Measurements from ENCODE around the gene PLA2G4B.
"Not testable (repeated sequence)": the region's sequence is repeated elsewhere in the genome, so short reads cannot be mapped to it uniquely, and the experiment has no call there.

Gene PLA2G4B

DNA sequence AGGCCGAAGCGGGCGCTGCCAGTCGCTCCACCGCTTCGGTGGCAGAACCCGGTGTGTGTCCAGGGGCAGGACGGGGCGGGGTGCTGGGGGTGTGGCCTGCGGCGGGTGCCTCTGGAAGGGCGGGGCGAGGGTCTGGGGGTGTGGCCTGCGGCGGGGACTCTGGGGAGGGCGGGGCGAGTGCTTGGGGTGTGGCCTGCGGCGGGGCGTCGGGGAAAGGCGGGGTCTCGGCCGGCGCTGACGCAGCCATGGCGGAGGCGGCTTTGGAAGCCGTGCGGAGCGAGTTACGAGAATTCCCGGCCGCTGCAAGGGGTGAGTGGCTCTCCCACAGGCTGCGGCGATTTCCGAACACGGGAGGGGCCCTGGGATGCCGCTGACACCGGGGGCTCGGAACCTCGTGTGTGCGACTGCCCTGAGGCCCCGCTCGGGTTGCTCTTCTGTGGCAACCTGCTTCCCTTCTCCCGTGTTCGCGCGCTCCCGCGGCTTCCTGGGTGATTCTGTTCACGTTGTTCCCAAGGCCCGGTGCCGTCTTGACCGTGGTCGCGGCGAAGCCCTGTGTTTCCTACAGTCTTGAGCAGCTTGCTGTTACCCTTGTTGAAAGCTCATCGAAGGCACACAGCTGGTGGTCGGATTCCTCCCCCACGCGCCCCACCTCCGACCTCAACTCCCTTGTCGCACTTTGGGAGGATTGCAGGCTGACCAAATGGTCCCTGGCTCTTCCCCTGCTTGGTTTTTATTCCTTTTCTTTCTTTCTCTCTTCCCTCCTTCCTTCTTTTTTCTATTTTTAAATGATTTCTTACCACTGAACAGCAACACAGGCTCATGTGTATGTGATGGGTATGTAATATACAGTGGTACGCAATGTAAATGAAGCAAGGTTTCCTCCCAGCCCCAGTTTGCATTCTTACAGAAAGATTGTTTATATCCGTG, 10.5 kb upstream of the PLA2G4B start, which contains the start of gene JMJD7:
TSS of gene JMJD7 (plus strand) at position 213 of the 927 bp plus-strand sequence. CDS start at position 246, 33 bp downstream.
- peak; percentile 74 to 83 for DNase-seq

DNA sequence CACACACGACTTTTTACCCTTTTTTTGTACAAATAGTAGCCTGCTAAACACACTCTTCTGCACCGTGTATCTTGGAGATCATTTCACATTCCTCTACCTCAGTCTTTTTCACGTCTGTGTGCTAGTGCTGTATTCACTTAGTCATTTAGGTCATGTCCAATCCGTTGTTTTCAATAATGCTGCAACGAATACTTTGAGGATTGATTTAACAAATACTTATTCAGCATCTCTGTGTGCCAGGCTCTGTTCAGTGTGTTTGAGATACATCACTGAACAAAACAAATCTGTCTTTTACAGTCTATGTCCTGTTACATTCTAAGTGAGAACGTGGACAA, 9.9 kb upstream of the PLA2G4B start:
- no peak for DNase-seq

DNA sequence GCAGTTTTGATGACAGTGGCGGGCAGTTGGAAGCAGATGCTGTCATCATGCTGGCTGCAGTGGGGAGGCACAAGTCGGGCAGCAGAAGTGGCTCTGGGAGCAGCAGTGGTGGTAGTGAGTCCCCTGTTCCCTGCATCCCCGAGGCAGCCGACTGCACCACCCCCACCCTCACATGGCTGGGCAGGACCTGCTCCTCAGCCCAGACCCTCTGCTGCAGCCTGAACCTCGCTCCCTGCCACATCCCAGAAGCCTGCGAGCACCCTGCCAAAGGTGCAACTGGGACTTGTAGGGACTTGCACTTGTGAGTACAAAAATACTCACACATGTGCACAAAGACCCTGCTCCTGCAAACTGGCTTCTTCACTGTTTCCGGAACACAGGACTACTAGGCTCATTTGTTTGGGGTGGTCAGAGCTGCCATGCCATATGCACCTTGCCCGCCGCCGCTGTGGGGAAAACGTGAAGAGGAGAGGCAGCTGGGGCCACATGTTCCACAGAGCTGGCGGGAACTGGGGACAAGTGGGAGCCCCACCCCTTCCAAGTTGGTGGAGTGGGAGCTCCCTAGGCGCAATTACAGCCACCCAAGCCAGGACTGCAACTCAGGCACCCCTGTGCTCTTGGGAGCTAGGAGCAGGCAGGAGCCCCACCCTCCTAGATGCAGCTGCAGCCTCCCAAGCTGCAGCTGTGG, 8.5 kb upstream of the PLA2G4B start:
- DNase-seq, result no peak

DNA sequence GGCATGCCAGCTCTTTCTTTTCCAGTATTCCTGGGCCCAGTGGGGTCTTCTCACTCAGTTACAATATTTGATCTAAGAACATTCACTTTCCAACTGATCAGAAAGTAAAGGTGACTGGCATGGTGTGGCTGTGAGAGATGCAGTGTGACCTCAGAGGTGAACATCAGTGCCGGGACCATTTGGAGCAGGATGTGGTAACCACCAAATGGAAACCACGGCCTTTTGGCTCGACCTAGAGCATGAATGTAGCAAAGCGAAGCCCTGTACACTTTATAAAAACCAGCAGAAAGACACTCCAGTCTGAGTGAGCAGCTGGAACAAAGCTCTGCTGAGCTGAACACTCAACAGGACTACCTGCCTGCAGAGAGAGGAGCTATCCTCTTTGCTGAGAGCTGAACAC, 7.4 kb upstream of the PLA2G4B start:
- not testable (repeated sequence) for DNase-seq

DNA sequence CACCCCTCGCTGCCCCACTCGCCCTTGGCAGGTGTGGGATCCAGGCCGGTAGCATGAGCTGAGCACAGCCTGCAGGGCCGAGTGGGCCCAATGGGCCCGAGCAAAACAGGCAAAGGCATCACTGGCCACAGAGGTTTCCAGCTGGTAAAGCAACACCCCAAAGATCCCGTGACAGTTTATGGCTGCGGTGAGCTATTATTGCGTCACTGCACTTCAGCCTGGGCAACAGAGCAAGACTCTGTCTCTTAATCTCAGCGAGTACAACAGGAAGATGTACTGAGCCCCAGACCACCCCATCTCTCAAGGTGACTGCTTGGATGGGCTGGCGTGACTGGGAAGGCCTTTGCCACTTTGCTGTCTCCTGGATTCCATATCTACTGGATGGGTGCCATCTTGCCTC, 6.4 kb upstream of the PLA2G4B start:
- no peak for DNase-seq

DNA sequence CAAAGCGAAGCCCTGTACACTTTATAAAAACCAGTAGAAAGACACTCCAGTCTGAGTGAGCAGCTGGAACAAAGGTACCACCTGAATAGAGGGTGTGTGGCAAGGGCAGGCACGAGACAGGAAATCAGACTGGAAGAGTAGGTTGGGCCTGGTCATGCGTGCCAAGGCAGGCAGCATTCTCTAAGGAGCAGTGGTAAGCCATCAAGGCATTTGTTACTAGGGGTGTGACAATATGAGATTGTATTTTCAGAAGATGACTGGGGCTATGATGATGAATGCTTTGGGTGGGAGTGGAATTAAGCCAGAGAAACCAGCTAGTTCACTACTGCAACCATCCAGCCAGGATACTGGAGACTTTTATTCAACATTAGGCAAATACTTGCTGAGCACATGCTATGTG, 5.8 kb upstream of the PLA2G4B start:
- DNase-seq, result no peak

DNA sequence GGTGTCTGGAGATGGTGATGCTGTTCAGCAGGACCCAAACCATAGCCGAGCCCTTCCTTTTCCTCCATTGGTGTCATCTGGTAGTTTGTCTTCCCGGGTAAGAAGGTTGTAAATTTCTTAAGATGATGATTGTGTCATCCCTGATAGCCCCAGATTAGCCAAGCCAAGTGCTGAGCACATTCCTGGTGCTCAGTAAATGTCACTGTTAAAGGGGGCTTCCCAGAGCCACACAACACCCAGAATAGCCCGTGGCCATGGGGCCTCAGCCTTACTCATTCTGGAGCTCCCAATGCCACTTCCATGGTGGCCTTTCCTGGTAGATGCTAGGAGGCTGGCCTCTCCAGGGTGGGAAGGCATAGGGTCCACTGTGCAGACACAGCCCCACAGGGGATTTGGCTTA, 4.6 kb upstream of the PLA2G4B start:
- DNase-seq, result no peak

DNA sequence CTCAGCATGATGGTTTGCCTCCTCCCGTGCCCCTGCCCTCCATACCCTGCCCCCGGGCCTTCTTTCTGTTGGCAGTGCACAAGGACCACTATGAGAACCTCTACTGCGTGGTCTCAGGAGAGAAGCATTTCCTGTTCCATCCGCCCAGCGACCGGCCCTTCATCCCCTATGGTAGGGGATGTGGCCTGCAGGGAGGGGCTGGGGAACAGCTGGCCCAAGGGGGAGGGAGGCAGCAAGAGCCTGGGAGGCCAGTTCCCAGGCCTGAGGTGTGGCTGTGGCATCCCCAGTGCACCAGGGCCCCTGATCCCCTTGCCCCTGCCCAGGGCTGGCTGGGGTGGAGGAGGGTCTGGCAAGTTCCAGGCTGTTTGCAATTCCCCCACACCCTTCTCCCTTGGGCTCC, 2.6 kb upstream of the PLA2G4B start:
- no peak for DNase-seq

DNA sequence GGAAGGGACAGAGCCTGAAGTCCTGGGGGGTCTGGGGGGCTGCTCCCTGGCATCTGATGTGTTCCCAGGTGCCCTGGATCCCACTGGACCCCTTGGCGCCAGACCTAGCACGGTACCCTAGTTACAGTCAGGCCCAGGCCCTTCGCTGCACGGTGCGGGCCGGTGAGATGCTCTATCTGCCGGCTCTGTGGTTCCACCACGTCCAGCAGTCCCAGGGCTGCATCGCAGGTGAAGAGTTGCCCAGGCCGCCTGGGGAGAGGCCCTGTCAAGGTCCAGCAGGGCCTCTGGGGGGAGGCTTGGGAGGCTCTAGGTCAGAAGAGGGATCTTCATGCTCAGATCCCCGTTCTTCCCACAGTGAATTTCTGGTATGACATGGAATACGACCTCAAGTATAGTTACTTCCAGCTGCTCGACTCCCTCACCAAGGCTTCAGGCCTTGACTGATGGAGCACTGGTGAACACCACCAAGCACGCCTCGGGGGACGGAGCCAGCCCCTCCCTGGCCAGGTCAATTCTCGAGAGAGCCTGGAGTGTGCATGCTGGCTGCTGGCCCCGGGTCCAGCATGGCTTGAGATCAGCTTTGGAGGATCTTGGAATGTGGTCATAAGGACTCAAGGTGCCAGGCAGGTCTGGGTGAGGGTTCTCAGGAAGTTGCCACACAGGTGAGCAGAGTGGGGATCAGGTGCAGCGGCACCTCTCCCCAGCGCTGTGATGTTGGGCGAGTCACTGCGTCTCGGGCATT, 1.8 kb upstream of the PLA2G4B start:
- no peak for DNase-seq

DNA sequence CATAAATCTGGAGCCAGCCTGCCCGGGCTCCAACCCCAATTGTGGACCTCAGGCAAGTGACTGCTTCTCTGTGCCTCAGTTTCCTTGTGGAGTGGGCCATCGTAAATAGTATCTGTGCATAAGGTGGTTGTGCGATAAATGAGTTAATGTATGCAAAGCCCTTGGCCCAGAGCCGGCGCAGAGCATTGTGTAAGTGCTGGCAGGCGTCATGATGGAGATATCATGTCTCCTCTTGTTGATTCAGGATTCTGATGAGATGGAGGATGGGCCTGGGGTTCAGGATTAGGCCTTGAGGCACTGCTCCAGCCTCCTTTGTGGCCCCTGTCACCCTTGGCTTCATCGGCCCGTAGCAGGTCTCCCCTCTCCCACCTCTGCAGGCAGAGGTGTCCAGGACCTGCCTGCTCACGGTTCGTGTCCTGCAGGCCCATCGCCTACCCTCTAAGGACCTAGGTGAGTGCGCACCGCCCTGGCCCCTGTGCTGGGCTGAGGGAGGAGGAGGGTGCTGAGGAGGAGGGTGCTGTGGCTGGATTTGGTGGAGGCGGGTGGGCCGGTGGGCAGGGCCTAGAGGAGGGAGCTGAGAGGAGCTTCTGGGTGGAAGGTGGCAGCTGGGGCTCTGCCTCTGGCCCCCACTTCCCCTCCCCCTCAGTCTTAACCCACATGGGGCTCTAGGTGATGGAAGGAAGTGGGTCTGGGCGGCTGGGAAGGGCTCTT, 1.3 kb downstream of the PLA2G4B start:
- DNase-seq, result no peak

DNA sequence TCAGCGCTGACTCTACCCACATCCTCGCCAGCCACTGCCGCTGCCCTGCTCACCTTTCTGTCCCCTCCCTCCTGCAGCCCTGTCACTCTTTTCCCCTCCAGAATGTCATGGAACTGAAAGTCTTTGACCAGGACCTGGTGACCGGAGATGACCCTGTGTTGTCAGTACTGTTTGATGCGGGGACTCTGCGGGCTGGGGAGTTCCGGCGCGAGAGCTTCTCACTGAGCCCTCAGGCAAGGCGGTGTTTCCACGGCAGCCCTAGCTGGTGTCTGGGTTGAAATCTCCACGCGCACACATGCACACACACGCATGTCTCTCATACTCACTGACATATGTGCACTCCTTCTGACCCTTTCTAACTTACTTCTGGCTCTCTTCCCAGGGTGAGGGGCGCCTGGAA, 2.0 kb downstream of the PLA2G4B start:
- DNase-seq, result no peak

DNA sequence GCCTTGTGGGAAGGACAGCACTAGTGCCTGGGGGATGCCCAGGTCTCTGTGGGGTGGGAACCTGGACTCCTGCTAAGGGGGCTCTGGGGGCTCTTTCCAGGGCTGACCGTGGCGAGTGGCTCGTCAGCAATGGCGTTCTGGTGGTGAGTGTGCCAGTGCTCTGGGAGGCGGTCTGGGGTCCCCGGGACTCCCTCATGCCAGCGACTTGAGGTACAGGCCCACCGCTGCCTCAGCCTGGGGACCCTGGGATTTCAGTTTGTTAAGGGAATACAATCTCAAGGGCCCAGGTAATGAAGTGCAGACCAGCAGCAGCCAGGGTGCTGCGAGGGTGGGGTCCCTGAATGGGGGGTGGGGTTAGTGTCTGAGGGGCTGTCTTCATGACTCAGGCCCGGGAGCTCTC, 2.5 kb downstream of the PLA2G4B start:
- no peak for DNase-seq

DNA sequence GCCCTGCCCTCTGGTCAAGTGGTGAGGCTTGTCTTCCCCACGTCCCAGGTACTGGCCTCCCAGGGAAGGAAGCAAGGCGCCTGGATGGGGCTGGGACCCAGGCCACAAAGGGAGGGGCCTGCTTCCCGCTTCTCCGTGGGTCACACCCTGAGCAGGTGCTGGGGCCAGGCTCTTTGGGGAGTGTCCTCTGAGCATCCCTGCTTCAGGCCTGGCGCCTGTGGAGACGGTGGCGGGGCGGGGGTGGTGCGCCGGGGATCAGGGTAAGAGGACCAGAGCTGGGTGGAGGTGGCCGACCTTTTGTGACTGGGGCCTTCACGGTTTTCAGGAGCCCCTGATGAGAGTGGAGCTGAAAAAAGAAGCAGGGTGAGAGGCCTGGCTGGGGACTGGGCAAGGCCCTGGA, 3.6 kb downstream of the PLA2G4B start:
- DNase-seq, result no peak

DNA sequence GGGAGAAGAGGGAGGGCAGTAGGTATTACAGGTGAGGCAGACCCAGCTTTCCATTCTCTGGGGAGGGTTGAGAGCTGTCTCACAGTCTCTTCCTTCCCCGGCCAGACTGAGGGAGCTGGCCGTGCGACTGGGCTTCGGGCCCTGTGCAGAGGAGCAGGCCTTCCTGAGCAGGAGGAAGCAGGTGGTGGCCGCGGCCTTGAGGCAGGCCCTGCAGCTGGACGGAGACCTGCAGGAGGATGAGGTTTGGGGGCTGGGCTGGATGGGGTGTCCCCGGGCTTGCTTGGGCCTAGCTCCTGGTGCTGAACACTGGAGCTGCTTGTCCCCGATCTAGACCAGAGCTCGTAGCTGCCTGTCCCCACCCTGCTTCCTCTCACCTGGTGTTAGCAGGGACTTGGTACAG, 4.9 kb downstream of the PLA2G4B start:
- no peak for DNase-seq

DNA sequence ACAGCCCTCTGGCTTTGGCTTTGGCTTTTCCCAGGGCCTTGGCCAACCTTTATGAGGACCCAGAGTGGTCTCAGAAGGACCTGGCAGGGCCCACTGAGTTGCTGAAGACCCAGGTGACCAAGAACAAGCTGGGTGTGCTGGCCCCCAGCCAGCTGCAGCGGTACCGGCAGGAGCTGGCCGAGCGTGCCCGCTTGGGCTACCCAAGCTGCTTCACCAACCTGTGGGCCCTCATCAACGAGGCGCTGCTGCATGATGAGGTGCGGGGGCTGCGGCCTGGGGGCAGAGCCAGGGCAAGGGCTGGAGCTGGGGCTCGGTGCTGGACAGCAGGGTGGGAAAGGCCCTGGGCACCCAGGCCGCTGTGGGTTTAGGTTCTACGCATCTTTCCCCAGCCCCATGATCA, 6.2 kb downstream of the PLA2G4B start:
- no peak for DNase-seq

DNA sequence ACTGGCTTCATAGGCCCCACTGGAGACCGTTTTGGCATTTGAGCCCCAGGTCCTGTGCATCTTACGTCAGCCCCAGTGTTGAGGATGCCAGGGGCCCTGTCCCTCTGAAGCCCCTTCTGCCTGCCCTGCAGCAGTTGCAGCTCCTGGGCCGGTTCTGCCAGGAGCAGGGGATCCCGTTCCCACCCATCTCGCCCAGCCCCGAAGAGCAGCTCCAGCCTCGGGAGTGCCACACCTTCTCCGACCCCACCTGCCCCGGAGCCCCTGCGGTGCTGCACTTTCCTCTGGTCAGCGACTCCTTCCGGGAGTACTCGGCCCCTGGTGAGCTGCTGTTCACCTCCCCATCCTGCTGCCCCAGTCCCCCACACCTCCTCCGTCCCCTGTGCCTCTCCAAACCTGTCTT, 8.6 kb downstream of the PLA2G4B start:
- DNase-seq, result no peak

DNA sequence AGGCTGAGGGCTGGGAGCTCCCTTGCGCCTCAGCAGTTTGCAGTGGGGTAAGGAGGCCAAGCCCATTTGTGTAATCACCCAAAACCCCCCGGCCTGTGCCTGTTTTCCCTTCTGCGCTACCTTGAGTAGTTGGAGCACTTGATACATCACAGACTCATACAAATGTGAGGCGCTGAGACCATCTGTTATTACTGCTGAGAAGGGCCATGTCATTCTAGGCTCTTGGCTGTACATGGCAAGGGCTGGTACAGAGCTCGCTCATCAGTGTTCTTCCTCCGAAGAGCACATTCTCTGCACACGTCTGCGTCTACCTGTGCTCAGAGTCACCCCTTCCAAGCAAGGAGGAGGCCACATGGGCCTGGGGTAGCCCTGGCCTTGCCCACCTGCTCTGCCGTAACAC, 9.3 kb downstream of the PLA2G4B start:
- peak in 1 of 2 experiments; percentile 64 for DNase-seq

DNA sequence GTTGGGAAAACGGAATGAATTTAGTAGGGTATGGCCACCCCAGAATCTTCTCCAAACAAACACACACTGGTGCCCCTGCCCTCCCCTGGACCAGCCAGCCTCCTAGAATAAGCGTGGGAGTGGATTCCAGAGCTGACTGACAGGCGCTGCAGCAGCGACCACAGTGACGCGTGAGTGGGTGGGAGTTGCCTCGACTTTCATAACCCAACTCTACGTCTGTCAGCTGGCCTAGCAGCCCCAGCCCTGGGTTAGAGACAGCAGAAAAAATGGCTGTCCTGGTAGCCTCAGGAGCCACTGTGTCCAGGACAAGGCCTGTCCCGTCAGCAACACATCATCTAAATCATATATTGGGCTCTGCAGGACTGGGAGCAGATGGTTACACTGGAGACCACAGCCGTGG, 10.0 kb downstream of the PLA2G4B start:
- no peak for DNase-seq

DNA sequence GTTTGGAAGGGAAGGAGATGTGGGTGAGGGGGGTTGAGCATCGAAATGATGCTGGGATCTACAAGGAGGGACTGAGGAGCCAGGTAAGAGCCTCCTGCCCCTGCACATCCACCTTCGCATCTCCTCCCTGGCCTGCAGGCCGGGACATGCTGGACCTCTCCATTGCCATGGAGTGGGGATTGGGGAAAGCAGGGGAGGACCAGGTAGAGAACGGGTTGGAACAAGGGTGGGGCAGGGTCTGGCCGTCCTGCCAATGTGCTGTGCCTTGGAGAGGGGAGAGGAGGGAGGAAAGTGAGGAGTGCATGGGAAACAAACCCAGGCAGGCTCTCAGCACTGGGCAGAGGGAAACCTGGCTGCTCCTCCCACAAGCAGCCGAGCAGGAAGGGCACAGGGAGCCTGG, 10.6 kb downstream of the PLA2G4B start:
- no peak for DNase-seq

DNA sequence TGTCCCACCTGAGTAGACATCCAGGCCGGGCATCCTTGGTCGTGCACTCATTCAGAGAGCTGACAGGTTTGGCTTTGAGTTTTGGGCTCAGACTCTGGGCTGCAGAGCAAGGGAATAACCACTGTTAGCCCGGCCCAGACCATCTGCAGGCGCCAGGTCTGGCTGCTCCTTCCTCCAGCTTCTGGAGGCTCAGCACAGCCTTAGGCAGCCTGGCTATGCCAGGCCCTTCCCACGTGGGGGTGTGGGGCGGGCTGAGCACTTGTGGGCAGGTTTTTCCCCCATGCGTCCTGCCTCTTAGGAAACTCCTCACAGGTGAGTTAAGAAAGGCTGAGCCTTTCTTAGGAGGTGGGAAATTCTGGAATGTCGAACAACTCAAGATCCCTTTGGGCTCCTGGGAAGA, 11.2 kb downstream of the PLA2G4B start:
- DNase-seq, result no peak

DNA sequence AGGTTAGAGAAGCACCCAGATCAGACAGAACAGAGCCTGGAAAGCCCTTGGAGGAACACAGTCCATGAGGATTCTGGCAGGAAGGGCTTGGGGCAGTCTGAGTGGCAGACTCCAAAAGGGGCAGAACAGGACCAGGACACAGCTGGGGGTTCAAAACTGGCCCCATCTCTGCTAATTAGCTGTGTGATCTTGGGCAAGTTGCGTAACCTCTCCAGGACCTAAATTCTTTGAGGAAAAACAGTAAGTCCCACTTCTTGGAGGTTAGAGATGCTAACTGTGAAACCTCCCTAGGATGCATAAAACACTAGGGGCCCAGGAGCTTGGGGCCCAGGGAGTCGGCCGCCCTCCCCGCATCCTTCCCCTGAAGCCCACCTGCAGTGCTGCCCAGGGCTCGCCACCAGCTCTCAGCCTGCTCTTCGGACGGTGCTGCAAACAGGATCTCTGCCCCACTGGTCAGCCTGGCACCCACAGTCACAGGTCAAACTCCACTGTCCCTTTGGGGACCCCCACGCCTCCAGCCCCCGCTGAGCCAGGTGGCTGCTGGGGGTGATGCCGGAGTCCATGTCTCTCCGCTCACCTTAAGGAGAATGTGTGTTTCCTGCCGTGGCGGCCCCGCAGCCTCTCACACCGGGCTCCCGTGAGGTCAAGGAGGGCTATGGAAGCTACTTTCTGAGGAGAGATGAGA, 12.0 kb downstream of the PLA2G4B start:
- no peak for DNase-seq

DNA sequence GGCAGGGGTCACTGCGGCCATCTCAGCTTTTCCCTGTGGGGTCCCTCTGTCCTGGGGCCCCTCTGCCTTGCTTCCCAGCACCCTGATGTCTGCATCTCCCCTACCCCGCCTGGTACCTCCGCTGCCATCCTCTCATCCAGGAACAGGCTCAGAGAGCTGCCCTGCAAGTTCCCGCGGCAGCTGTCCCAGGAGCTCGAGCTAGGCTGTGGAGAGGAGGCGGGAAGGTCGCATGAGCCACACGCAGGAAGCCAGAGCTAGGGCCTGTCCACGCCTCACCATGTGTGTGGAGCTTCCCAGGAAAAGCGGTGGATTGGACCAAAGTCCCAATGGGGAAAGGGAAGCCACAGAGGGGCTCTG, 12.5 kb downstream of the PLA2G4B start:
- no peak for DNase-seq
